ENCODE results near the gene SPATA24.
"Not testable (repeated sequence)": the region's sequence is repeated elsewhere in the genome, so short reads cannot be mapped to it uniquely, and the experiment has no call there.

The SPATA24 gene, protein sequence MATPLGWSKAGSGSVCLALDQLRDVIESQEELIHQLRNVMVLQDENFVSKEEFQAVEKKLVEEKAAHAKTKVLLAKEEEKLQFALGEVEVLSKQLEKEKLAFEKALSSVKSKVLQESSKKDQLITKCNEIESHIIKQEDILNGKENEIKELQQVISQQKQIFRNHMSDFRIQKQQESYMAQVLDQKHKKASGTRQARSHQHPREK

DNA sequence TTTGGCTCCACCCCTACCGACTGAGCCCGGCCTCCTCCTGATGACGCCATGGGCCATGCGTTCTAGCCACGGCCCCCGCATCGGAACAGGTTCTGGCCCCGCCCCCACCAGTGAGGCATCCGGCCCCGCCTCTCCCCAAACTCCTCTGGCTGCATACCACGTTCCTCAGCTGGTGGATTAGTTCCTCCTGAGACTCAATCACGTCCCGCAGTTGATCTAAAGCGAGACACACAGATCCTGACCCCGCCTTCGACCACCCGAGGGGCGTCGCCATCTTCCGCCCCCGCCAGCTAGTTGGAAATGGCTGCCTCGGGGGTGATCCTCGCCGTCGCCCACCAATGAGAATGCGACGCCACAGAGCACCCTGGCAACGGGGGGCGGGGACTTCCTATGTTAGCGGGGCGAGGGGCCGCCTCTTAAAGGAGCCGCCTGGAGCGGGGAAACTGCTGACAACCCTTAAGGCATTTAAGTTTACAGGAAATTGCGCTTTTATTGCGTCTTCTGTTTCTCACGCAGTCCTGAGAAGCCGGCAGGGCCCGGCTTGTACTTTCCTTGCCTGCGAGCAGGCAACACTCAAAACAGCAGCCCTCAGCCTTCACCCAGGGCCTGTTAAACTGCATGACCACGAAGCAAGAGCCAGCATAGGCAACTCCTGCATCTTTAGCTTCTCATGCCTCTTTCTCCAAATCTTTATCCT is at the start of gene SPATA24:
TSS of gene SPATA24 (minus strand) at position 303 of the 697 bp plus-strand sequence. CDS start at position 274, 29 bp downstream.
- peak within 1 kb of the TSS; percentile 90 for H3K27ac ChIP-seq
- TF ChIP-seq, protein P1, sequence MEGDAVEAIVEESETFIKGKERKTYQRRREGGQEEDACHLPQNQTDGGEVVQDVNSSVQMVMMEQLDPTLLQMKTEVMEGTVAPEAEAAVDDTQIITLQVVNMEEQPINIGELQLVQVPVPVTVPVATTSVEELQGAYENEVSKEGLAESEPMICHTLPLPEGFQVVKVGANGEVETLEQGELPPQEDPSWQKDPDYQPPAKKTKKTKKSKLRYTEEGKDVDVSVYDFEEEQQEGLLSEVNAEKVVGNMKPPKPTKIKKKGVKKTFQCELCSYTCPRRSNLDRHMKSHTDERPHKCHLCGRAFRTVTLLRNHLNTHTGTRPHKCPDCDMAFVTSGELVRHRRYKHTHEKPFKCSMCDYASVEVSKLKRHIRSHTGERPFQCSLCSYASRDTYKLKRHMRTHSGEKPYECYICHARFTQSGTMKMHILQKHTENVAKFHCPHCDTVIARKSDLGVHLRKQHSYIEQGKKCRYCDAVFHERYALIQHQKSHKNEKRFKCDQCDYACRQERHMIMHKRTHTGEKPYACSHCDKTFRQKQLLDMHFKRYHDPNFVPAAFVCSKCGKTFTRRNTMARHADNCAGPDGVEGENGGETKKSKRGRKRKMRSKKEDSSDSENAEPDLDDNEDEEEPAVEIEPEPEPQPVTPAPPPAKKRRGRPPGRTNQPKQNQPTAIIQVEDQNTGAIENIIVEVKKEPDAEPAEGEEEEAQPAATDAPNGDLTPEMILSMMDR (IDR thresholded peaks at IDR 0.05): no peak
- TF ChIP-seq ZFX (IDR thresholded peaks at IDR 0.05; ENCODE audit: borderline replicate concordance): no peak

DNA sequence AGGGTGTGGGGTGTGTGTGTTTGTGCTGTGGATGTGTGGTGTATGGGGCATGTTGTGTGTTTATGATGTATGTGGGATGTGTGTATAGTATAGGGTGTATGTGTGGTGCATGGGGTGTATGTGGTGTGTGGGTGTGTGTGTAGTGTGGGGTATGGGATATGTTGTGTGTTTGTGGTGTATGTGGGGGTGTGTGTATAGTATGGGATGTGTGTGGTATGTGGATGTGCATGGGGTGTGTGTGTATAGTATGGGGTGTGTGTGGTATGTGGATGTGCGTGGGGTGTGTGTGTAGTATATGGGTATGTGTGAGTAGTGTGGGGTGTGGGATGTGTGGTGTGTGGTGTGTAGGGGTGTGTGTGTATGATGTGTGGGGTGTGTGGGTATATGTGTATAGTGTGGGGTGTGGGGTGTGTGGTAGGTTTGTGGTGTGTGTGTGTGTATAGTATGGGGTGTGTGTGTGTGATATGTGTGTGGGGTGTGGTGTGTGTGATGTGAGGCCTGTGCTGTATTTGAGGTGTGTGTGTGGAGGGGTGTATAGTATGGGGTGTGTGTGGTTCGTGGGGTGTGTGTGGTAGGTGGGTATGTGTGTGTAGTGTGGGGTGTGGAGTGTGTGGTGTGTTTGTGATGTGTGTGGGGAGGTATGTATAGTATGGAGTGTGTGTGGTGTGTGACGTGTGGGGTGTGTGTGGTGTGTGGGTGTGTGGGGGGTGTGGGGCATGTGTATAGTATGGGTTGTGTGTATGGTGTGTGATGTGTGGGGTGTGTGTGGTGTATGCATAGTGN is 48.2 kb upstream of the SPATA24 start:
- TF ChIP-seq, protein P1 (IDR thresholded peaks at IDR 0.05): no peak
- TF ChIP-seq ZFX (IDR thresholded peaks at IDR 0.05; ENCODE audit: borderline replicate concordance): no peak
- H3K27ac ChIP-seq: no peak overlapping the region

DNA sequence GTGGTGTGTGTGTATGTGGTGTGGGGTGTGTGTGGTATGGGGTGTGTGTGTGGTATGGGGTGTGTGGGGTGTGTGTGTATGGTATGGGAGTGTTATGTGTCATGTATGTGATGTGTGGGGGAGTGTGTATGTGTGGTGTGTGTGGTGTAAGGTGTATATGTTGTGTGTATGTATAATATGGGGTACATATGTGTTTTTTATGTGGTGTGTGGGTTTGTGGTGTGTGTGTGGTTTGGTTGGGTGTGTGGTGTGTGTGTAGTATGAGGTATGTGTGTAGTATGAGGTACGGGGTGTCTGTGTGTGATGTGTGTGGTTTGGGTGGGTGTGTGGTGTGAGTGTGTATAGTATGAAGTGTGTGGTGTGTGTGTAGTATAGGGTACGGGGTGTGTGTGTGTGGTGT is 47.3 kb upstream of the SPATA24 start:
- H3K27ac ChIP-seq: no peak overlapping the region
- TF ChIP-seq ZFX (IDR thresholded peaks at IDR 0.05; ENCODE audit: borderline replicate concordance): no peak
- TF ChIP-seq, protein P1 (IDR thresholded peaks at IDR 0.05): no peak

DNA sequence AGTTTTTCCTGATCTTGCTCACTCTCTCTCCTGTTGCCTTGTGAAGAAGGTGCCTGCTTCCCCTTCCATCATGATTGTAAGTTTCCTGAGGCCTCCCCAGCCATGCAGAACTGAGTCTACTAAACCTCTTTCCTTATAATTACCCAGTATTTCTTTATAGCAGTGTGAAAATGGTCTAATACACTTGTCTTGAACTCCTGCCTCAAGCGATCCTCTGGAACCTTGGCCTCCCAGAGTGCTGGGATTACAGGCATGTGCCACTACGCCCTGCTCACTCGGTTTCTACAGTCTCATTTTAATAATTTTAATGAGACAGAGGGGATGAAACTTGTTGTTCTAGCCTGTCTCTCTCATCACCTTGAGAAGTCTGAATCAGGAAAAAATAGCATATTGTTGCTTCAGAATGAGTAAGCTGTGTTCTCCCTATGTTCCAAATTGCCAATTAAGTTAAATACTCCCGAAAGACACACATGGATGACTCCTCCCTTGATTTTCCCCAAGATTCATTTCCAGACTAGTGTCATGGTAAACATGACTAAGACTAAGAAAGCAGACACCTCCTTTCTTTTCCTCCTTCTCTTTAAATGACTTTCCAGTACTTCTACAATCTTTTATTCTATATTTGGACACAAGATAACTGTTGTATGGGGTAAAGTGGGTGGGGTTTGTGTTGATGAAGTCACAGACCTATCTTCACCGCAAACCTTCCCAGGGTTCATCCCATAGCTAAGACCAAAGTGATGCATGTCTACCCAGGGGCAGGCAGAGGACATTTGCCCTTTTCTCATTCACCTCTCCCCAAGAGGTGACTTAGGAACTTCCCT is 43.3 kb upstream of the SPATA24 start:
- TF ChIP-seq, protein P1 (IDR thresholded peaks at IDR 0.05): no peak
- TF ChIP-seq ZFX (IDR thresholded peaks at IDR 0.05; ENCODE audit: borderline replicate concordance): no peak
- H3K27ac ChIP-seq: no peak overlapping the region

DNA sequence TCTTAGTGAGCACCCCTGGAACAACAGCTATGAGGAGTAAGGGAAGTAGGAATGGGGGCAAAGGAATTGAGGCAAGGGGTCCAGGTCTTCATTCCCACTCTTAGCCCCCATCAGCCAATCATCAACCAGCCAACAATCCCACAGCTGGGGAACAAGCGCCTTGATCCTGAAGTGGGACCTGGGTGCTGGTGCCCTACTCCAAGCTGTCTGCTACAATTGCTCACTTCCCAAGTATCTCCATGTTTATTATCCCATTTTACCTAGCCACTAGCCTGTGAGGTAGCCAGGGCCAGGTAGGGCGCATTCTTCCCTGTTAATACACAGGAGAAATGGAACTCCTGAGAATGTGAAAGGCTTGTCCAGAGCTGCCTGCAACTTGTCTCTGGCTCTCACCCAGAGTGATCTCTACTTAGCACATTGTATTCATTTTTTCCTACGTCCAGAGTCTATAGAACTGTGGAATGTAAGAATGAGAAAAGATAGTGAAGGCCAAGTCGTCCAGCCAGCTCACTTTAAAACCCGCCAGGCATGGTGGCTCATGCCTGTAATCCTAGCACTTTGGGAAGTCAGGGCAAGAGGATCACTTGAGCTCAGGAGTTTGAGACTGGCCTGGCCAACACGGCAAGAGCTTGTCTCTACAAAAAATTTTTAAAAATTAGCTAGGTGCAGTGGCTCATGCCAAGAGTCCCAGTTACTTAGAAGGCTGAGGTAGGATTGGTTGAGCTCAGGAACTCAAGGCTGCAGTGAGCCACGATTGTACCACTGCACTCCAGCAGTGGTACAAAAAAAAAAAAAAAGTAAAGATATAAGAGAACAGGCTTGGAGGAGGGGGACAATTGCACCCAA is 41.7 kb upstream of the SPATA24 start:
- TF ChIP-seq ZFX (IDR thresholded peaks at IDR 0.05; ENCODE audit: borderline replicate concordance): no peak
- TF ChIP-seq, protein P1 (IDR thresholded peaks at IDR 0.05): no peak
- no peak overlapping the region for H3K27ac ChIP-seq

DNA sequence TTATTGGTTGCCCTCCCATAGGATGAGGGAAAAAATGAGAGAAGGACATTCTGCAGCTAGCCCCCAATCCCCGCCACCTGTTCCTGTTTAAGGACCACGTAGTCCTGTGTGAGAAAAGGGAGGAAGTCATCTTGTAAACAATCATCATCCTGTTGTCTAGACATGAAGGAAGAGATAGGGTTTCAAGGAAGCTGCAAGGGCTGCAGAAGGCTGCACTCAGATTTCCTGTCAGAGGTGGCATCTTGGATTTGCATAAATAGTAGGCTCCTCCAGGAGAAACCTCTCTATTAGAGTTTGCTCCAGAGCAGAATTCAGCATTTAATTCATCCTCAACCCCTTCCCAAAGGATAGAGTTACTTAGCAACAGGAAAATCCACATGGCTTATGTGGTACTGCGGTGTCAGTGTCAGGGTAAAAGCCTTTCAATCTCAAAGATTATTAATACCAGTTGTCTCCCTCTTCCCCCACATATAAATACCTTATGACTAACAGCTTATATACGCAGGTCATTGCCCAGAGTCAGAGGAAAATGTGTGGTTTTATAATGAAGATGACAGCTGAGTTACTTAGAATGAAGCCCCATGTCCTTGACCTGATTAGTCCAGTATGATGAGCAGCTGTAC is 40.1 kb upstream of the SPATA24 start:
- no peak overlapping the region for H3K27ac ChIP-seq
- TF ChIP-seq, protein P1 (IDR thresholded peaks at IDR 0.05): no peak
- TF ChIP-seq ZFX (IDR thresholded peaks at IDR 0.05; ENCODE audit: borderline replicate concordance): no peak

DNA sequence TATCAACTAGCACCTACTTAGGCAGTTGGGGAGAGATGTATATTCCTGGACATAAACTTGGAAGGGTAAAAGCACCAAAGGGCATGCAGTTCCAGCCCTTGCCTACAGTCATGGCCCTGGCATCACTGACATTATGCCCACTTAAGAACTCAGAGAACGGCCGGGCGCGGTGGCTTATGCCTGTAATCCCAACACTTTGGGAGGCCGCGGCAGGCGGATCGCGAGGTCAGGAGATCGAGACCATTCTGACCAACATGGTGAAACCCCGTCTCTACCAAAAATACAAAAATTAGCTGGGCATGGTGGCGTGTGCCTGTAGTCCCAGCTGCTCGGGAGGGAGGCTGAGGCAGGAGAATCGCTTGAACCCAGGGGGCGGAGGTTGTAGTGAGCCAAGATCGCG is 36.5 kb upstream of the SPATA24 start:
- H3K27ac ChIP-seq: not testable (repeated sequence)
